H1 (cell line): Measurements from ENCODE around the gene PPFIA2. TPM values are rescaled to one million over a fixed set of nuclear protein-coding genes. Genes with fewer than 3 reads are reported as not detected.

Experiments used
- CTCF ChIA-PET: fragments of 300-600 bp; sonication (Branson Sonifier 250); formaldehyde crosslinking; loops from one replicate; lab custom pipeline; 2021; ENCODE audit not compliant: partially characterized antibody; lab: Charles Lee
- POLR2A ChIA-PET: fragments of 300-600 bp; sonication (Branson Sonifier 250); formaldehyde crosslinking; loops from one replicate; lab custom pipeline; 2021; ENCODE audit warnings: inconsistent platforms; ENCODE audit not compliant: partially characterized antibody; lab: Charles Lee
- DNase-seq, 2 experiments: peaks; one replicate each; pipeline versions ENCODE4 v3.0.0 to v3.0.0-alpha.2; 2010 to 2022; ENCODE audit warnings: low spot score in 2 of 2, low read depth in 1 of 2, mixed read lengths in 1 of 2
- FAIRE-seq: peaks from 2 replicates; lab custom pipeline; 2011; peaks lifted over from hg19 to GRCh38; lab: Jason Lieb, UNC
- H2AFZ ChIP-seq: 2 replicates; pipeline ENCODE4 v1.8.1; 2012; ENCODE audit warnings: low read length, inconsistent platforms
- H2AK5ac ChIP-seq: 2 replicates; pipeline ENCODE4 v1.6.1; 2013; ENCODE audit warnings: low read depth, low read length
- H2BK120ac ChIP-seq: replicated peaks from 2 replicates; pipeline ENCODE3; 2013; ENCODE audit warnings: low read depth, low read length, inconsistent platforms
- H2BK12ac ChIP-seq: 2 replicates; pipeline ENCODE4 v1.6.1; 2013; ENCODE audit warnings: low read depth, low read length
- H2BK15ac ChIP-seq: 2 replicates; pipeline ENCODE4 v1.6.1; 2013; ENCODE audit warnings: low read length
- H2BK20ac ChIP-seq: 2 replicates; pipeline ENCODE4 v1.6.1; 2013; ENCODE audit warnings: low read length
- H2BK5ac ChIP-seq: 2 replicates; pipeline ENCODE4 v1.6.1; 2013; ENCODE audit warnings: low read depth, low read length
- H3K14ac ChIP-seq: 2 replicates; pipeline ENCODE4 v1.6.1; 2013; ENCODE audit warnings: inconsistent platforms; ENCODE audit not compliant: insufficient read length
- H3K18ac ChIP-seq: 2 replicates; pipeline ENCODE4 v1.6.1; 2013; ENCODE audit warnings: low read length; ENCODE audit errors: extremely low read depth
- H3K23ac ChIP-seq: 2 replicates; pipeline ENCODE4 v1.6.1; 2013; ENCODE audit warnings: inconsistent platforms; ENCODE audit not compliant: insufficient read length
- H3K23me2 ChIP-seq: 2 replicates; pipeline ENCODE4 v1.6.1; 2013; ENCODE audit warnings: low read depth, low read length
- H3K27ac ChIP-seq: 2 replicates; pipeline ENCODE4 v1.6.1; 2011; ENCODE audit warnings: low read depth, low read length, inconsistent platforms
- H3K27me3 ChIP-seq, 4 experiments: replicated peaks in 1 of 4; 1 replicate in 1 of 4; 2 replicates in 3 of 4; pipeline versions ENCODE4 v1.6.1 to v1.8.1; 2011 to 2013; ENCODE audit warnings: low read length in 3 of 4, mild to moderate bottlenecking in 3 of 4, inconsistent platforms in 2 of 4, mixed read lengths in 2 of 4, moderate library complexity in 1 of 4; ENCODE audit not compliant: control insufficient read depth in 3 of 4, insufficient read depth in 3 of 4; ENCODE audit errors: extremely low read depth in 1 of 4
- H3K36me3 ChIP-seq, 4 experiments: 2 replicates each; pipeline versions ENCODE4 v1.6.1 to v1.8.1; 2011 to 2013; ENCODE audit warnings: mild to moderate bottlenecking in 4 of 4, low read length in 3 of 4, moderate library complexity in 2 of 4, control low read depth in 1 of 4, inconsistent platforms in 1 of 4; ENCODE audit not compliant: insufficient read depth in 4 of 4, control insufficient read depth in 2 of 4
- H3K4ac ChIP-seq: replicated peaks from 2 replicates; pipeline ENCODE3; 2013; ENCODE audit warnings: low read length, low read depth, mixed read lengths, inconsistent platforms; ENCODE audit not compliant: insufficient read length
- H3K4me1 ChIP-seq, 4 experiments: replicated peaks in 1 of 4; 1 replicate in 1 of 4; 2 replicates in 3 of 4; pipeline versions ENCODE4 v1.6.1 to v1.8.1; 2011 to 2013; ENCODE audit warnings: low read length in 3 of 4, inconsistent platforms in 2 of 4, mixed read lengths in 1 of 4; ENCODE audit not compliant: insufficient read depth in 4 of 4, control insufficient read depth in 3 of 4
- H3K4me2 ChIP-seq, 2 experiments: 2 replicates each; pipeline versions ENCODE4 v1.6.1 to v1.8.1; 2011 to 2013; ENCODE audit warnings: low read depth in 2 of 2, low read length in 2 of 2, control low read depth in 1 of 2, inconsistent platforms in 1 of 2, mild to moderate bottlenecking in 1 of 2; ENCODE audit not compliant: insufficient read depth in 1 of 2
- H3K4me3 ChIP-seq, 4 experiments: fragments of 200-600, 300-600 bp in 1 of 4; sonication (generic), shearing (Covaris generic), sonication (Bioruptor Twin) in 1 of 4; 2 replicates each; pipeline versions ENCODE4 v1.5.1 to v1.8.1; 2011 to 2016; ENCODE audit warnings: low read length in 4 of 4, low read depth in 3 of 4, control low read depth in 2 of 4, inconsistent platforms in 2 of 4, mild to moderate bottlenecking in 2 of 4, mixed read lengths in 1 of 4, moderate library complexity in 1 of 4; ENCODE audit not compliant: insufficient read depth in 2 of 4; ENCODE audit errors: extremely low read depth in 1 of 4
- H3K56ac ChIP-seq: replicated peaks from 2 replicates; pipeline ENCODE3; 2013; ENCODE audit warnings: low read depth, mild to moderate bottlenecking, mixed read lengths, low read length, inconsistent platforms; ENCODE audit not compliant: insufficient read length
- H3K79me1 ChIP-seq: 2 replicates; pipeline ENCODE4 v1.6.1; 2013; ENCODE audit warnings: low read depth, low read length, control low read depth
- H3K79me2 ChIP-seq, 2 experiments: 2 replicates each; pipeline versions ENCODE4 v1.6.1 to v1.8.1; 2012 to 2013; ENCODE audit warnings: low read length in 2 of 2, mild to moderate bottlenecking in 2 of 2, inconsistent platforms in 1 of 2; ENCODE audit not compliant: insufficient read depth in 2 of 2, control insufficient read depth in 1 of 2
- H3K9ac ChIP-seq, 4 experiments: replicated peaks in 1 of 4; 1 replicate in 1 of 4; 2 replicates in 3 of 4; pipeline versions ENCODE4 v1.6.1 to v1.8.1; 2011 to 2013; ENCODE audit warnings: low read depth in 3 of 4, low read length in 3 of 4, control low read depth in 2 of 4, mild to moderate bottlenecking in 2 of 4, moderate library complexity in 2 of 4, inconsistent platforms in 1 of 4; ENCODE audit errors: extremely low read depth in 1 of 4
- H3K9me3 ChIP-seq, 2 experiments: 2 replicates each; pipeline versions ENCODE4 v1.6.1 to v1.8.1; 2012 to 2013; ENCODE audit warnings: mild to moderate bottlenecking in 2 of 2, moderate library complexity in 2 of 2, control low read depth in 1 of 2, inconsistent platforms in 1 of 2, low read depth in 1 of 2, low read length in 1 of 2, mixed read lengths in 1 of 2; ENCODE audit not compliant: insufficient read depth in 2 of 2
- H4K20me1 ChIP-seq, 2 experiments: replicated peaks in 1 of 2; 2 replicates each; pipeline versions ENCODE3 to v1.8.1; 2011 to 2013; ENCODE audit warnings: inconsistent platforms in 2 of 2, low read length in 2 of 2, mild to moderate bottlenecking in 1 of 2; ENCODE audit not compliant: insufficient read depth in 2 of 2, control insufficient read depth in 1 of 2
- H4K5ac ChIP-seq: 2 replicates; pipeline ENCODE4 v1.6.1; 2013; ENCODE audit warnings: low read length, low read depth, mixed read lengths, inconsistent platforms; ENCODE audit not compliant: insufficient read length
- H4K8ac ChIP-seq: 2 replicates; pipeline ENCODE4 v1.8.0; 2013; ENCODE audit warnings: mild to moderate bottlenecking, moderate library complexity, low read length, inconsistent platforms; ENCODE audit not compliant: insufficient read depth; ENCODE audit errors: extremely low read depth
- H4K91ac ChIP-seq: replicated peaks from 2 replicates; pipeline ENCODE3; 2013; ENCODE audit warnings: low read length, mixed read lengths, inconsistent platforms; ENCODE audit not compliant: insufficient read length
- BRCA1 ChIP-seq: IDR thresholded peaks from 2 replicates; pipeline ENCODE4 v1.6.1; 2012; ENCODE audit warnings: low read depth, low read length, improper control_type of control experiment
- CBX5 ChIP-seq: fragments of 300-800, 300-1000 bp; sonication (generic); IDR thresholded peaks from 2 replicates; pipeline ENCODE4 v1.7.1; 2016; ENCODE audit warnings: antibody characterized with exemption, low read length, low read depth
- CHD2 ChIP-seq: IDR thresholded peaks from 2 replicates; pipeline ENCODE4 v1.6.1; 2012; ENCODE audit warnings: low read length, improper control_type of control experiment
- FOSL1 ChIP-seq: IDR thresholded peaks from 2 replicates; pipeline ENCODE4 v1.6.1; 2011; ENCODE audit warnings: mild to moderate bottlenecking, low read depth, low read length, moderate library complexity; ENCODE audit not compliant: insufficient read depth
- GTF2F1 ChIP-seq: IDR thresholded peaks from 2 replicates; pipeline ENCODE4 v1.6.1; 2012; ENCODE audit warnings: low read depth, low read length, improper control_type of control experiment, borderline replicate concordance
- JUN ChIP-seq: IDR thresholded peaks from 2 replicates; pipeline ENCODE4 v1.6.1; 2011; ENCODE audit warnings: low read depth, mild to moderate bottlenecking, improper control_type of control experiment, low read length
- KDM4A ChIP-seq: IDR thresholded peaks from one replicate; pipeline ENCODE4 v1.7.1; 2012; ENCODE audit warnings: low read depth, mild to moderate bottlenecking, moderate library complexity, low read length, inconsistent platforms; ENCODE audit not compliant: severe bottlenecking
- MAX ChIP-seq: IDR thresholded peaks from 2 replicates; pipeline ENCODE4 v1.6.1; 2012; ENCODE audit warnings: inconsistent platforms
- NANOG ChIP-seq: IDR thresholded peaks from 2 replicates; pipeline ENCODE4 v1.6.1; 2011; ENCODE audit warnings: low read length, low read depth, mild to moderate bottlenecking, inconsistent platforms; ENCODE audit not compliant: insufficient read depth, poor library complexity, severe bottlenecking
- NRF1 ChIP-seq: IDR thresholded peaks from 2 replicates; pipeline ENCODE4 v1.6.1; 2011; ENCODE audit warnings: mild to moderate bottlenecking, low read depth, low read length, improper control_type of control experiment
- POLR2A ChIP-seq, 2 experiments: IDR thresholded peaks; 1 replicate in 1 of 2; 2 replicates in 1 of 2; pipeline ENCODE4 v1.6.1; 2011; ENCODE audit warnings: low read depth in 2 of 2, low read length in 2 of 2, mild to moderate bottlenecking in 2 of 2; ENCODE audit errors: control extremely low read depth in 1 of 2
- POLR2AphosphoS5 ChIP-seq: IDR thresholded peaks from 2 replicates; pipeline ENCODE4 v1.6.1; 2011; ENCODE audit warnings: low read depth, low read length
- SP1 ChIP-seq: IDR thresholded peaks from 2 replicates; pipeline ENCODE4 v1.6.1; 2011; ENCODE audit warnings: low read depth, low read length
- TEAD4 ChIP-seq: IDR thresholded peaks from 2 replicates; pipeline ENCODE4 v1.6.1; 2012; ENCODE audit warnings: low read depth, low read length, inconsistent platforms, mixed read lengths
- USF2 ChIP-seq: IDR thresholded peaks from 2 replicates; pipeline ENCODE4 v1.6.1; 2011; ENCODE audit warnings: low read length, improper control_type of control experiment
- WGBS, 2 experiments: shearing (Covaris generic) in 1 of 2; methylation state at CpG; one replicate each; pipeline versions ENCODE4 v1.1.6 to v1.1.7; 2013 to 2015; ENCODE audit warnings: low lambda C conversion rate in 2 of 2, mixed read lengths in 2 of 2, inconsistent platforms in 1 of 2, low coverage in 1 of 2, missing lambda C conversion rate in 1 of 2; ENCODE audit not compliant: insufficient replicate concordance in 2 of 2, insufficient coverage in 1 of 2, insufficient read length in 1 of 2; ENCODE audit errors: extremely low coverage in 1 of 2, missing lambda C conversion rate in 1 of 2; 5-methylcytosine and 5-hydroxymethylcytosine counted together
- polyA plus RNA-seq, 7 experiments: library from polyadenylated mRNA; depleted of rRNA in 3 of 7; stranded (reverse) in 5 of 7; unstranded in 2 of 7; fragments of >200 nt in 5 of 7; fragments of 200-250 nt in 2 of 7; gene quantifications; 1 replicate in 5 of 7; 2 replicates in 1 of 7; 4 replicates in 1 of 7; pipeline versions ENCODE4 v1.2.1 to v1.2.3, GENCODE V29; 2011 to 2013; ENCODE audit warnings: missing spikeins in 2 of 7, mixed read lengths in 2 of 7
- total RNA-seq: library from RNA; stranded (reverse); fragmentation: NEBNext Ultra II Directional; extraction: Animal tissue kit (Norgen Biotek cat#: 25700); gene quantifications from 2 replicates; pipeline ENCODE4 v1.2.1, GENCODE V29; 2021

Gene PPFIA2
- total and polyA plus RNA-seq, 2 of the 8 experiments (the other 6 are each of a cell fraction or from before 2014, with no cell fraction given), result 1.2 to 1.8 TPM

- H3K4ac ChIP-seq, result no peak overlapping the region
- H3K18ac ChIP-seq, result no peak overlapping the region
- H3K23me2 ChIP-seq, result no peaks in the 10 kb centered on the region
- H3K9me3 ChIP-seq, result no peaks in the 10 kb centered on the region
- H3K14ac ChIP-seq, result no peak overlapping the region
- H4K5ac ChIP-seq, result no peak overlapping the region
- H3K36me3 ChIP-seq, result no peaks in the 10 kb centered on the region
- no peak overlapping the region for H3K23ac ChIP-seq
- H2BK120ac ChIP-seq, result no peak overlapping the region
- no peak overlapping the region for H2AK5ac ChIP-seq
- no peak overlapping the region for H2BK5ac ChIP-seq
- H4K91ac ChIP-seq, result no peak overlapping the region
- FAIRE-seq (no peak), DNase-seq (no peak)
- H2AFZ ChIP-seq, result no peak overlapping the region
- no peaks in the 10 kb centered on the region for H3K79me2 ChIP-seq
- POLR2A ChIA-PET, result no interaction called here
- no peak overlapping the region for H3K27ac ChIP-seq
- no peak overlapping the region for H2BK20ac ChIP-seq
- no peak overlapping the region for H3K4me3 ChIP-seq
- H3K79me1 ChIP-seq, result no peaks in the 10 kb centered on the region
- CTCF ChIA-PET, result interaction anchor here (1.4 kb wide), 1 partner anchor 10 kb away, joined by 5 read pairs; no protein-coding TSS in a partner anchor
- no peaks in the 10 kb centered on the region for H3K27me3 ChIP-seq
- 81% methylated on average over 2 of the region's 2 CpGs; no CpG with 5 or more reads in 1 of the 2 experiments for WGBS, 2 experiments
- H3K9ac ChIP-seq, result no peak overlapping the region
- H3K4me1 ChIP-seq, result no peaks in the 10 kb centered on the region
- H2BK12ac ChIP-seq, result no peak overlapping the region
- no peak overlapping the region for H4K8ac ChIP-seq
- no peak overlapping the region for H2BK15ac ChIP-seq
- H4K20me1 ChIP-seq, result no peaks in the 10 kb centered on the region
- H3K56ac ChIP-seq, result no peak overlapping the region
- no peak overlapping the region for H3K4me2 ChIP-seq
- no peak for TF ChIP-seq SP1
- TF ChIP-seq CHD2, result no peak
- TF ChIP-seq CBX5, result no peak
- no peak for TF ChIP-seq USF2
- TF ChIP-seq MAX, result no peak
- no peak for TF ChIP-seq TEAD4
- no peak for TF ChIP-seq JUN
- TF ChIP-seq POLR2AphosphoS5, result no peak
- TF ChIP-seq GTF2F1, result no peak
- TF ChIP-seq NANOG, result no peak
- TF ChIP-seq KDM4A, result no peak
- TF ChIP-seq POLR2A (IDR thresholded peaks at IDR 0.05; ENCODE audit: control extremely low read depth in 1 of 2, low read depth in 2 of 2, low read length in 2 of 2), result no peak
- TF ChIP-seq NRF1, result no peak
- TF ChIP-seq FOSL1, result no peak
- TF ChIP-seq BRCA1, result no peak
These were observed 421.3 kb downstream of the PPFIA2 start for GRCh38 chr12:81337886-81338285.
